Heart left ventricle (tissue), 13 donors: ENCODE measurements around the gene LARP4.

Source experiments
- POLR2A ChIP-seq, 2 donors: fragments of 450-650 bp; IDR thresholded peaks; one replicate each; pipeline ENCODE4 v1.6.1; 2017; ENCODE audit warnings: antibody characterized with exemption in 2 of 2, mild to moderate bottlenecking in 2 of 2, moderate library complexity in 2 of 2
- TF ChIP-seq, protein P1 (sequence below), 12 donors: fragments of 200-600 bp; sonication (generic) in 4 of 12; IDR thresholded peaks; one replicate each; pipeline versions ENCODE4 v1.5.0 to v1.8.0; 2018 to 2022; ENCODE audit warnings: antibody characterized with exemption in 12 of 12, mild to moderate bottlenecking in 5 of 12
- donor health status: ischemic (EF 13 %, LVEDD 7.1; RV severe dilation, severe dysfunction).
- donor health status: DM: no; HTN: yes; CAD: no.
- donor health status: DM: no; HTN: no; CAD: no.
- donor health status: ischemic (EF 25% LVEDD 6.9; RV normal size, moderate dysfunction).
- donor health status: ischemic (EF 25% LVEDD 5.7; RV mildly dilated, moderate dysfunction).
- donor health status: ischemic (EF 35%, LVEDD 5.7; RV mildly dilated, moderate dysfunction).
- donor health status: nonischemic (EF 11% LVEDD 7.7; RV severe dilation, severe dysfunction).
- donor health status: DM: yes; HTN: yes; CAD: no.
- donor health status: PGD.
- donor health status: ischemic (EF 29% LVEDD 5.4; RV normal size, mild dysfunction).
- donor health status: nonischemic (EF 23%, LVEDD 6.1; RV moderate dilation, normal function).

DNA sequence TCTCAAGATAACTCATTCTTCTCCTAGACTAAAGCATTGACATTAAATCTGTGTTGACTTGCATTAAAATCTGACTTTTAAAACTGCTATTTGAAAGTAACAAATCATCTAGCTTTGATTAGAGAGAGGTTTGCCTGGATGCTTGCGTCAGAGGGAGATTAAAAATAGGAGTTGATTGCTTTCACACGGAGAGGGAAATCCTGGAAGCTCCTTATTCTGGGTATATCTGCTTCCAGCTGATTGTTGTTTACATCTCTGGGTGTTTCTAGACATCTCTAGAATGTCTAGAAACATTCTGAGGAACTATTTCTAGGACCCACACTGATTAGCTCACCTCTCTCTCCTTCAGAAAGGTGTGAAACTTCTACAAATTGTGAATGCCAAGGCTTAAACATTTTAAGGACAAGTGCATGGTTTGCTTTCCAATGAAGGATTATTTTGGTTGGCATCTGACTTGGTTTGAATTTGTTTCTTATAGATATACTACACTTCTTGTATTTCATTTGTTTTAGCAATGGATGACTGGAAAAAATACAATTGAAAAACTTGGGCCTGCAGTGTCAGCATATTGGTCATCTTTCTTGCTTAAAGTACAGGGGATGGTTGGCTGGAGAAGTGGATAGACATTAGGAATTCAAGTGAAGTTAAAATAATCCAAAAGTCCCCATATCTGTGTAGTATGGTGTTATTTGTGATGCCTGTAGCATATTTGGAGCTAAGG lies 106.2 kb downstream of the LARP4 start:
- TF ChIP-seq, protein P1, sequence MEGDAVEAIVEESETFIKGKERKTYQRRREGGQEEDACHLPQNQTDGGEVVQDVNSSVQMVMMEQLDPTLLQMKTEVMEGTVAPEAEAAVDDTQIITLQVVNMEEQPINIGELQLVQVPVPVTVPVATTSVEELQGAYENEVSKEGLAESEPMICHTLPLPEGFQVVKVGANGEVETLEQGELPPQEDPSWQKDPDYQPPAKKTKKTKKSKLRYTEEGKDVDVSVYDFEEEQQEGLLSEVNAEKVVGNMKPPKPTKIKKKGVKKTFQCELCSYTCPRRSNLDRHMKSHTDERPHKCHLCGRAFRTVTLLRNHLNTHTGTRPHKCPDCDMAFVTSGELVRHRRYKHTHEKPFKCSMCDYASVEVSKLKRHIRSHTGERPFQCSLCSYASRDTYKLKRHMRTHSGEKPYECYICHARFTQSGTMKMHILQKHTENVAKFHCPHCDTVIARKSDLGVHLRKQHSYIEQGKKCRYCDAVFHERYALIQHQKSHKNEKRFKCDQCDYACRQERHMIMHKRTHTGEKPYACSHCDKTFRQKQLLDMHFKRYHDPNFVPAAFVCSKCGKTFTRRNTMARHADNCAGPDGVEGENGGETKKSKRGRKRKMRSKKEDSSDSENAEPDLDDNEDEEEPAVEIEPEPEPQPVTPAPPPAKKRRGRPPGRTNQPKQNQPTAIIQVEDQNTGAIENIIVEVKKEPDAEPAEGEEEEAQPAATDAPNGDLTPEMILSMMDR (IDR thresholded peaks at IDR 0.05): no peak
- TF ChIP-seq POLR2A (IDR thresholded peaks at IDR 0.05): no peak
